B cell (primary cell): ENCODE measurements around the gene ME1. TPM values are rescaled to one million over a fixed set of nuclear protein-coding genes. Genes with fewer than 3 reads are reported as not detected.

Experiments
- ATAC-seq: fragments of 200-7000 bp; cut with Tn5 transposase; one replicate; pipeline ENCODE4 v1.10.0; 2021; ENCODE audit warnings: low read depth, mild to moderate bottlenecking, moderate number of reproducible peaks, moderate library complexity
- CTCF ChIA-PET: fragments of 350-600 bp; sonication (Branson Sonifier 250); formaldehyde crosslinking; loops from one replicate; lab custom pipeline; 2021; ENCODE audit warnings: antibody characterized with exemption, inconsistent platforms; lab: Charles Lee
- POLR2A ChIA-PET: fragments of 350-600 bp; sonication (Branson Sonifier 250); formaldehyde crosslinking; loops from one replicate; lab custom pipeline; 2021; ENCODE audit warnings: antibody characterized with exemption; lab: Charles Lee
- DNase-seq: peaks from one replicate; pipeline ENCODE4 v3.0.0; 2013
- H2AFZ ChIP-seq: 2 replicates; pipeline ENCODE4 v1.6.1; 2012; ENCODE audit warnings: mild to moderate bottlenecking, low read depth, low read length; ENCODE audit not compliant: insufficient read depth, poor library complexity, severe bottlenecking
- H3K27ac ChIP-seq, 2 donors: 1 replicate in 1 of 2; 2 replicates in 1 of 2; pipeline ENCODE4 v1.5.1; 2012 to 2013; ENCODE audit warnings: low read length in 2 of 2, mild to moderate bottlenecking in 2 of 2, moderate library complexity in 1 of 2
- H3K27me3 ChIP-seq, 4 experiments: fragments of 200-600 bp in 1 of 4; sonication (generic) in 1 of 4; replicated peaks in 1 of 4; 1 replicate in 2 of 4; 2 replicates in 2 of 4; pipeline versions ENCODE4 v1.6.1 to v1.7.0; 2013 to 2016; ENCODE audit warnings: low read length in 3 of 4, mild to moderate bottlenecking in 2 of 4, mixed read lengths in 1 of 4, moderate library complexity in 1 of 4; ENCODE audit not compliant: insufficient read depth in 4 of 4, control insufficient read depth in 3 of 4; ENCODE audit errors: control extremely low read depth in 1 of 4
- H3K36me3 ChIP-seq, 2 experiments: replicated peaks in 1 of 2; 1 replicate in 1 of 2; 2 replicates in 1 of 2; pipeline versions ENCODE4 v1.6.1 to v1.7.1; 2013; ENCODE audit warnings: low read length in 1 of 2; ENCODE audit not compliant: insufficient read depth in 2 of 2, control insufficient read depth in 1 of 2; ENCODE audit errors: control extremely low read depth in 1 of 2, extremely low read depth in 1 of 2
- H3K4me1 ChIP-seq, 2 donors: fragments of 200-600 bp in 1 of 2; sonication (generic) in 1 of 2; 1 replicate in 1 of 2; 2 replicates in 1 of 2; pipeline versions ENCODE4 v1.5.1 to v1.6.1; 2013 to 2017; ENCODE audit warnings: low read length in 2 of 2; ENCODE audit not compliant: control insufficient read depth in 2 of 2, insufficient read depth in 2 of 2
- H3K4me2 ChIP-seq: replicated peaks from 2 replicates; pipeline ENCODE3; 2012; ENCODE audit warnings: mild to moderate bottlenecking, low read depth, low read length; ENCODE audit not compliant: poor library complexity, severe bottlenecking
- H3K4me3 ChIP-seq, 5 experiments: fragments of 200-600 bp in 1 of 5; sonication (generic) in 1 of 5; 1 replicate in 3 of 5; 2 replicates in 2 of 5; pipeline versions ENCODE4 v1.5.1 to v1.7.0; 2011 to 2016; ENCODE audit warnings: low read length in 4 of 5, mild to moderate bottlenecking in 4 of 5, low read depth in 2 of 5, control low read depth in 1 of 5, moderate library complexity in 1 of 5; ENCODE audit not compliant: insufficient read depth in 1 of 5; ENCODE audit errors: control extremely low read depth in 1 of 5, extremely low read depth in 1 of 5
- H3K79me2 ChIP-seq: fragments of 200-600 bp; sonication (generic); one replicate; pipeline ENCODE4 v1.6.0; 2016; ENCODE audit warnings: low read length; ENCODE audit not compliant: control insufficient read depth, insufficient read depth
- H3K9ac ChIP-seq: fragments of 200-600 bp; sonication (generic); 2 replicates; pipeline ENCODE4 v1.6.1; 2017; ENCODE audit warnings: mild to moderate bottlenecking, low read length, moderate library complexity
- H3K9me3 ChIP-seq, 3 donors: one replicate each; pipeline versions ENCODE4 v1.6.1 to v1.7.1; 2013; ENCODE audit warnings: low read length in 2 of 3; ENCODE audit not compliant: control insufficient read depth in 2 of 3, insufficient read depth in 1 of 3; ENCODE audit errors: control extremely low read depth in 1 of 3
- H4K20me1 ChIP-seq: 2 replicates; pipeline ENCODE4 v1.6.0; 2012; ENCODE audit warnings: mild to moderate bottlenecking, low read length; ENCODE audit not compliant: insufficient read depth, control insufficient read depth, poor library complexity, severe bottlenecking
- H3K27ac Mint-ChIP-seq: one replicate; pipeline ENCODE4 v1.8.0; 2021; ENCODE audit warnings: mixed read lengths
- H3K27me3 Mint-ChIP-seq: one replicate; pipeline ENCODE4 v1.8.0; 2021; ENCODE audit warnings: mixed read lengths
- H3K4me1 Mint-ChIP-seq: one replicate; pipeline ENCODE4 v1.8.0; 2021; ENCODE audit warnings: mixed read lengths
- H3K4me3 Mint-ChIP-seq: one replicate; pipeline ENCODE4 v1.8.0; 2021; ENCODE audit warnings: mixed read lengths
- H3K9me3 Mint-ChIP-seq: one replicate; pipeline ENCODE4 v1.8.0; 2022; ENCODE audit warnings: mixed read lengths; ENCODE audit not compliant: insufficient read depth
- CTCF ChIP-seq: fragments of 200-600 bp; IDR thresholded peaks from one replicate; pipeline ENCODE4 v1.8.0; 2022; ENCODE audit warnings: antibody characterized with exemption, mild to moderate bottlenecking
- EZH2 ChIP-seq: IDR thresholded peaks from 2 replicates; pipeline ENCODE4 v1.6.1; 2012; ENCODE audit warnings: borderline replicate concordance, low read depth, mild to moderate bottlenecking, moderate library complexity, low read length; ENCODE audit not compliant: insufficient read depth, poor library complexity, severe bottlenecking
- WGBS: methylation state at CpG from one replicate; pipeline ENCODE4 v1.1.5; 2013; ENCODE audit warnings: missing lambda C conversion rate; ENCODE audit not compliant: insufficient coverage; 5-methylcytosine and 5-hydroxymethylcytosine counted together
- intact Hi-C: fragments of 100-400 bp; cut with micrococcal nuclease; formaldehyde crosslinking; loops from one replicate; pipeline ENCODE4 v1.10.0; 2022
- polyA plus RNA-seq: library from polyadenylated mRNA; depleted of rRNA; stranded (reverse); fragments of >200 nt; gene quantifications from 2 replicates; pipeline ENCODE4 v1.2.3, GENCODE V29; 2012
- total RNA-seq, 2 donors: library from RNA; stranded (reverse); fragments of 120-200 nt in 1 of 2; gene quantifications; 1 replicate in 1 of 2; 2 replicates in 1 of 2; pipeline versions ENCODE4 v1.2.3 to v1.2.4, GENCODE V29; 2013 to 2022

Gene ME1
- total and polyA plus RNA-seq, 2 donors (not counting 1 experiment from before 2014, with no cell fraction given) = not detected

- intact Hi-C loops = no loop called here
- no peaks in the 10 kb centered on the region for H4K20me1 ChIP-seq
- CTCF ChIA-PET = no interaction called here
- no peaks in the 10 kb centered on the region for H3K9me3 Mint-ChIP-seq
- POLR2A ChIA-PET = no interaction called here
- H2AFZ ChIP-seq = no peak overlapping the region
- WGBS = no CpG with 5 or more reads among the region's 3 CpGs
- no peaks in the 10 kb centered on the region for H3K4me1 ChIP-seq
- H3K4me1 Mint-ChIP-seq = no peaks in the 10 kb centered on the region
- no peak overlapping the region for H3K27ac Mint-ChIP-seq
- no peaks in the 10 kb centered on the region for H3K36me3 ChIP-seq
- TF ChIP-seq EZH2 (no peak), CTCF (no peak)
- H3K27me3 Mint-ChIP-seq = no peaks in the 10 kb centered on the region
- no peaks in the 10 kb centered on the region for H3K27me3 ChIP-seq
- H3K27ac ChIP-seq = no peak overlapping the region
- ATAC-seq = no peak
- H3K4me3 ChIP-seq = no peak overlapping the region
- no peak overlapping the region for H3K9ac ChIP-seq
- no peak overlapping the region for H3K4me2 ChIP-seq
- H3K79me2 ChIP-seq = no peaks in the 10 kb centered on the region
- DNase-seq = no peak
- H3K9me3 ChIP-seq = no peaks in the 10 kb centered on the region
- no peak overlapping the region for H3K4me3 Mint-ChIP-seq
These were observed 45.4 kb downstream of the ME1 start for GRCh38 chr6:83385473-83385872.

- CTCF ChIA-PET = no interaction called here
- Histone ChIP-seq H3K79me2 (no peaks in the 10 kb centered on the region), H3K4me3 (no peak overlapping the region), H2AFZ (no peak overlapping the region), H3K9ac (no peak overlapping the region), H3K27ac (no peak overlapping the region), H3K4me2 (no peak overlapping the region), H3K36me3 (no peaks in the 10 kb centered on the region), H3K27me3 (no peaks in the 10 kb centered on the region), H3K4me1 (no peaks in the 10 kb centered on the region), H4K20me1 (no peaks in the 10 kb centered on the region), H3K9me3 (no peaks in the 10 kb centered on the region)
- Mint-ChIP-seq H3K4me3 (no peak overlapping the region), H3K9me3 (no peaks in the 10 kb centered on the region), H3K4me1 (no peaks in the 10 kb centered on the region), H3K27ac (no peak overlapping the region), H3K27me3 (no peaks in the 10 kb centered on the region)
- TF ChIP-seq EZH2 (no peak), CTCF (no peak)
- POLR2A ChIA-PET = no interaction called here
- DNase-seq (no peak), ATAC-seq (no peak)
- intact Hi-C loops = no loop called here
These were observed 46.1 kb downstream of the ME1 start for GRCh38 chr6:83384751-83385150.
